ENCODE measurements around the gene SLF2. TPM values are rescaled to one million over a fixed set of nuclear protein-coding genes. Genes with fewer than 3 reads are reported as not detected.

Gene SLF2
- total RNA-seq, 1 experiment from 2014 or later, result 23.1 TPM

DNA sequence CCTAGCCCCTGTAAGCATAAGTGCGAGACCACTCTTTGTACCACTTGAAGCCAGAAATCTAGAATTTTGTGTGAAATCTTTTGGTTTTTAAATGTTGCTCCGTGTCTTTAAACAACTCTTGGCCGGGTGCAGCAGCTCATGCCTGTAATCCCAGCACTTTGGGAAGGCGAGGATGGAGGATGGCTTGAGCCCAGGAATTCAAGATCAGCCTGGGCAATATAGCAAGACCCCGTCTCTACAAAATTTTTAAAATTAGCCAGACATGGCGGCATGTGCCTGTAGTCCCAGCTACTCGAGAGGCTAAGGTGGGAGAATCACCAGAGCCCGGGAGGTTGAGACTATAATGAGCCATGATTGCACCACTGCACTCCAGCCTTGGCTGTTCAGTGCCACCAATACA is 4.4 kb upstream of the SLF2 start:
- Histone ChIP-seq H2AFZ (ENCODE audit: low read length) (no peak overlapping the region), H2BK5ac (ENCODE audit: insufficient read length, low read length) (no peak overlapping the region), H3K79me2 (ENCODE audit: insufficient read depth, low read length) (no peaks in the 10 kb centered on the region), H3K27me3 (ENCODE audit: insufficient read depth, low read length) (no peaks in the 10 kb centered on the region), H2AK5ac (ENCODE audit: insufficient read length, low read length) (no peak overlapping the region), H4K20me1 (ENCODE audit: control insufficient read depth, insufficient read depth, insufficient read length) (no peaks in the 10 kb centered on the region), H3K79me1 (ENCODE audit: insufficient read depth, low read depth, low read length, poor library complexity, severe bottlenecking) (peaks cover under 1% of the 10 kb centered on the region), H3K4ac (ENCODE audit: low read depth, low read length) (no peak overlapping the region), H2BK12ac (ENCODE audit: insufficient read length, low read depth, low read length) (no peak overlapping the region), H3K56ac (ENCODE audit: insufficient read length, low read depth, low read length) (no peak overlapping the region), H3T11ph (ENCODE audit: low read length) (no peak overlapping the region), H3K23ac (ENCODE audit: insufficient read length, low read depth, low read length) (no peak overlapping the region), H2BK15ac (ENCODE audit: low read depth, low read length) (no peak overlapping the region), H3K9ac (ENCODE audit: extremely low read depth, insufficient read length, low read length) (no peak overlapping the region), H3K23me2 (ENCODE audit: insufficient read length, low read depth, low read length, poor library complexity, severe bottlenecking) (peaks cover 1% of the 10 kb centered on the region), H3K14ac (ENCODE audit: insufficient read depth, low read length) (no peak overlapping the region), H2BK120ac (ENCODE audit: low read depth, low read length, poor library complexity, severe bottlenecking) (no peak overlapping the region), H4K8ac (replicated peaks; ENCODE audit: insufficient read length, low read depth, low read length) (no peak overlapping the region), H2BK20ac (ENCODE audit: low read depth, low read length, poor library complexity, severe bottlenecking) (no peak overlapping the region), H3K4me1 (ENCODE audit: insufficient read depth, low read length) (no peaks in the 10 kb centered on the region; the same call in 1 of the 2 replicates), H3K9me3 (ENCODE audit: control insufficient read depth, low read depth, low read length) (no peaks in the 10 kb centered on the region), H3K18ac (ENCODE audit: insufficient read length, low read depth, low read length) (no peak overlapping the region), H4K91ac (ENCODE audit: insufficient read length, low read depth, low read length) (no peak overlapping the region), H4K5ac (ENCODE audit: insufficient read length, low read depth, low read length) (no peak overlapping the region), H3K4me2 (ENCODE audit: insufficient read depth, insufficient read length, low read length) (no peak overlapping the region), H3K27ac (ENCODE audit: insufficient read length, low read depth, low read length) (no peak overlapping the region)
- no CpG with 5 or more reads among the region's 8 CpGs for WGBS (ENCODE audit: extremely low coverage, insufficient read length, low lambda C conversion rate)
- H3K4me3 Mint-ChIP-seq, result no peak overlapping the region
- peaks cover 18 to 22% of the 10 kb centered on the region in 2 experiments for H3K4me1 Mint-ChIP-seq
- H3K9me3 Mint-ChIP-seq, result no peaks in the 10 kb centered on the region
- DNase-seq, result no peak
- 0 out of 7 replicates have a peak, but pooled peaks cover 0 to 2% (median 0%) of the 10 kb centered on the region in 3 experiments for H3K36me3 Mint-ChIP-seq (ENCODE audit: insufficient read depth in 1 of 3, low read depth in 3 of 3)
- no peaks in the 10 kb centered on the region; the same call in 1 of the 2 replicates for H3K27me3 Mint-ChIP-seq (ENCODE audit: low read depth)
- TF ChIP-seq, protein P1, sequence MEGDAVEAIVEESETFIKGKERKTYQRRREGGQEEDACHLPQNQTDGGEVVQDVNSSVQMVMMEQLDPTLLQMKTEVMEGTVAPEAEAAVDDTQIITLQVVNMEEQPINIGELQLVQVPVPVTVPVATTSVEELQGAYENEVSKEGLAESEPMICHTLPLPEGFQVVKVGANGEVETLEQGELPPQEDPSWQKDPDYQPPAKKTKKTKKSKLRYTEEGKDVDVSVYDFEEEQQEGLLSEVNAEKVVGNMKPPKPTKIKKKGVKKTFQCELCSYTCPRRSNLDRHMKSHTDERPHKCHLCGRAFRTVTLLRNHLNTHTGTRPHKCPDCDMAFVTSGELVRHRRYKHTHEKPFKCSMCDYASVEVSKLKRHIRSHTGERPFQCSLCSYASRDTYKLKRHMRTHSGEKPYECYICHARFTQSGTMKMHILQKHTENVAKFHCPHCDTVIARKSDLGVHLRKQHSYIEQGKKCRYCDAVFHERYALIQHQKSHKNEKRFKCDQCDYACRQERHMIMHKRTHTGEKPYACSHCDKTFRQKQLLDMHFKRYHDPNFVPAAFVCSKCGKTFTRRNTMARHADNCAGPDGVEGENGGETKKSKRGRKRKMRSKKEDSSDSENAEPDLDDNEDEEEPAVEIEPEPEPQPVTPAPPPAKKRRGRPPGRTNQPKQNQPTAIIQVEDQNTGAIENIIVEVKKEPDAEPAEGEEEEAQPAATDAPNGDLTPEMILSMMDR (conservative IDR thresholded peaks at IDR 0.05), result no peak
- H3K27ac Mint-ChIP-seq, result no peak overlapping the region

All from H9 (cell line).